Cardiac fibroblast (primary cell): ENCODE measurements around the gene ANKS1B.

Experiments
- DNase-seq, 2 donors: peaks; one replicate each; pipeline versions ENCODE4 v3.0.0 to v3.0.0-alpha.2; 2010; ENCODE audit warnings: low read depth in 2 of 2
- H3K4me3 ChIP-seq, 2 donors: replicated peaks in 1 of 2; 1 replicate in 1 of 2; 2 replicates in 1 of 2; pipeline ENCODE4 v1.5.1; 2011; ENCODE audit warnings: low read depth in 2 of 2, low read length in 2 of 2, mild to moderate bottlenecking in 2 of 2, moderate library complexity in 1 of 2
- CTCF ChIP-seq: IDR thresholded peaks from one replicate; pipeline ENCODE4 v1.5.1; 2011; ENCODE audit warnings: low read depth, mild to moderate bottlenecking, low read length, inconsistent platforms

Gene ANKS1B

GRCh38 chr12:99544457-99544856 is 440.3 kb downstream of the ANKS1B start:
- no peak for TF ChIP-seq CTCF
- H3K4me3 ChIP-seq, result no peak overlapping the region
- DNase-seq, result no peak

GRCh38 chr12:99529966-99530365 is 454.8 kb downstream of the ANKS1B start:
- no peak for TF ChIP-seq CTCF
- H3K4me3 ChIP-seq, result no peak overlapping the region
- DNase-seq, result no peak

GRCh38 chr12:99528478-99528877 is 456.3 kb downstream of the ANKS1B start:
- H3K4me3 ChIP-seq, result no peak overlapping the region
- DNase-seq, result no peak
- no peak for TF ChIP-seq CTCF

GRCh38 chr12:99523853-99524252 is 460.9 kb downstream of the ANKS1B start:
- DNase-seq, result no peak
- TF ChIP-seq CTCF, result no peak
- no peak overlapping the region for H3K4me3 ChIP-seq

GRCh38 chr12:99522456-99522855 is 462.3 kb downstream of the ANKS1B start:
- no peak for TF ChIP-seq CTCF
- no peak for DNase-seq
- no peak overlapping the region for H3K4me3 ChIP-seq

- DNase-seq, result no peak
- no peak for TF ChIP-seq CTCF
- H3K4me3 ChIP-seq, result no peak overlapping the region
Observed at GRCh38 chr12:99521664-99522063, 463.1 kb downstream of the ANKS1B start.

GRCh38 chr12:99513066-99513465 is 471.7 kb downstream of the ANKS1B start:
- DNase-seq, result no peak
- no peak for TF ChIP-seq CTCF
- no peak overlapping the region for H3K4me3 ChIP-seq
